Activated CD8-positive, alpha-beta memory T cell treated with anti-CD3 and anti-CD28 coated beads, Interleukin-2, amount 50 U/mL, for 48 hours (primary cell): ENCODE measurements around the gene CNOT2.

ENCODE experiments used
- DNase-seq: peaks from one replicate; pipeline ENCODE4 v3.0.0-alpha.2; 2020

CNOT2 gene

GRCh38 chr12:70306676-70307075 is 63.4 kb downstream of the CNOT2 start:
- DNase-seq: no peak

- DNase-seq: no peak
Measured at GRCh38 chr12:70307868-70308267, 64.6 kb downstream of the CNOT2 start.

- no peak for DNase-seq
Measured at GRCh38 chr12:70309348-70309747, 66.1 kb downstream of the CNOT2 start.

- no peak for DNase-seq
Measured at GRCh38 chr12:70314145-70314544, 70.9 kb downstream of the CNOT2 start.

- no peak for DNase-seq
Measured at GRCh38 chr12:70317781-70318180, 74.5 kb downstream of the CNOT2 start.

- DNase-seq: no peak
Measured at GRCh38 chr12:70319605-70320004, 76.4 kb downstream of the CNOT2 start.

GRCh38 chr12:70321191-70321590 is 78.0 kb downstream of the CNOT2 start:
- DNase-seq: no peak

- no peak for DNase-seq
Measured at GRCh38 chr12:70327541-70327940, 84.3 kb downstream of the CNOT2 start.

GRCh38 chr12:70329728-70330127 is 86.5 kb downstream of the CNOT2 start:
- no peak for DNase-seq

- DNase-seq: no peak
Measured at GRCh38 chr12:70330158-70330557, 86.9 kb downstream of the CNOT2 start.

- no peak for DNase-seq
Measured at GRCh38 chr12:70332236-70332635, 89.0 kb downstream of the CNOT2 start.

- DNase-seq: no peak
Measured at GRCh38 chr12:70334742-70335141, 91.5 kb downstream of the CNOT2 start.

GRCh38 chr12:70338531-70338930 is 95.3 kb downstream of the CNOT2 start:
- DNase-seq: no peak

GRCh38 chr12:70351076-70351475 is 107.8 kb downstream of the CNOT2 start:
- no peak for DNase-seq

GRCh38 chr12:70353780-70354660 is 110.8 kb downstream of the CNOT2 start:
- no peak for DNase-seq

- DNase-seq: no peak
Measured at GRCh38 chr12:70354787-70355186, 111.6 kb downstream of the CNOT2 start.

GRCh38 chr12:70355972-70356371 is 112.7 kb downstream of the CNOT2 start:
- DNase-seq: no peak

- DNase-seq: no peak
Measured at GRCh38 chr12:70359458-70360197, 116.4 kb downstream of the CNOT2 start.

GRCh38 chr12:70360218-70360617 is 117.0 kb downstream of the CNOT2 start:
- DNase-seq: no peak

GRCh38 chr12:70364695-70365397 is 121.6 kb downstream of the CNOT2 start:
- peak; percentile 50 for DNase-seq

- DNase-seq: no peak
Measured at GRCh38 chr12:70365398-70365647, 122.1 kb downstream of the CNOT2 start.

- peak; percentile 88 for DNase-seq
Measured at GRCh38 chr12:70365648-70366518, 122.7 kb downstream of the CNOT2 start, which contains the start of gene KCNMB4. Gene KCNMB4 (plus strand): TSS chr12:70366290. CDS start chr12:70366735, 445 bp downstream.
